Mucosa of stomach (tissue), 1 donor: ENCODE data around the gene PEPD.
"Not testable (repeated sequence)": the region's sequence is repeated elsewhere in the genome, so short reads cannot be mapped to it uniquely, and the experiment has no call there.

Source experiments
- H3K27me3 ChIP-seq: one replicate; pipeline ENCODE4 v1.7.0; 2013; ENCODE audit warnings: mild to moderate bottlenecking, low read length; ENCODE audit not compliant: control insufficient read depth, insufficient read depth
- H3K36me3 ChIP-seq: one replicate; pipeline ENCODE4 v1.7.0; 2013; ENCODE audit warnings: low read length; ENCODE audit not compliant: control insufficient read depth, insufficient read depth
- H3K4me1 ChIP-seq: one replicate; pipeline ENCODE4 v1.7.0; 2013; ENCODE audit warnings: mild to moderate bottlenecking, low read length; ENCODE audit not compliant: control insufficient read depth, insufficient read depth
- H3K4me3 ChIP-seq: one replicate; pipeline ENCODE4 v1.7.0; 2013; ENCODE audit warnings: low read length
- H3K9ac ChIP-seq: one replicate; pipeline ENCODE4 v1.7.0; 2013; ENCODE audit warnings: mild to moderate bottlenecking, low read length, moderate library complexity
- H3K9me3 ChIP-seq: one replicate; pipeline ENCODE4 v1.7.0; 2013; ENCODE audit warnings: mild to moderate bottlenecking, low read length, moderate library complexity; ENCODE audit not compliant: control insufficient read depth
- donor health status: Pancreatic carcinoma.

The PEPD gene

DNA sequence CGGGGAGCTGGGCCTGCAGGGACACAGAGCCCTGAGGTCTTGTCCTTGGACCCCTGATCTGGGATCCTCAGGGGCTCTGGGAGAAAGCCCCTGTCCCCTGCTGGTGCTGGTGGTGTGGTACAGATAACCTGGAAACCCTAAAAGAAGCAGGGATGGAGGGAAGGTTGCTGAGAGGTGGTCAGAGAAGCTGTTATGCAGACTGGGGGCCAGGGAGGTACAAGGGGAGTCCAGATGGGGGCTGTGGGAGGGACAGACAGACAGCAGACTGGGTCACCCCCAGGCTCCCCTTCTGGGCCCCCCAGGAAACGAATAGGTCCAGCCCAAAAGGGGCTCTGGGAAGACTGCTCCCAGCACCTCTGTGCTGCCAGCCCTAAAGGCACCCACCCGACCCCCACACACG lies 34.7 kb upstream of the PEPD start:
- no peak overlapping the region for H3K4me3 ChIP-seq
- H3K9ac ChIP-seq, result no peak overlapping the region
- H3K4me1 ChIP-seq, result no peaks in the 10 kb centered on the region
- H3K9me3 ChIP-seq, result no peaks in the 10 kb centered on the region
- no peaks in the 10 kb centered on the region for H3K36me3 ChIP-seq
- H3K27me3 ChIP-seq, result no peaks in the 10 kb centered on the region

DNA sequence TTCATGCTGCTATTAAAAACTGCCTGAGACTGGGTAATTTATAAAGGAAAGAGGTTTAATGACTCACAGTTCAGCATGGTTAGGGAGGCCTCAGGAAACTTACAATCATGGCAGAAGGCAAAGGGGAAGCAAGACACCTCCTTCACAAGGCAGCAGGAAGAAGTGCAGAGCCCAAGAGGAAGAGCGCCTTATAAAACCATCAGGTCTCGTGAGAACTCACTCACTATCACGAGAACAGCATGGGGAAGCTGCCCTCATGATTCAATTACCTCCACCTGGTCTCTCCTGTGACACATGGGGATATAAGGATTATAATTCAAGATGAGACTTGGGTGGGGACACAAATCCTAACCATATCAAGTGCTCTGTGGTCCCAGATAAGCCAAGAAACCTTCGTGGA lies 34.1 kb upstream of the PEPD start:
- not testable (repeated sequence) for H3K9me3 ChIP-seq, H3K27me3 ChIP-seq, H3K9ac ChIP-seq, H3K4me3 ChIP-seq, H3K36me3 ChIP-seq, H3K4me1 ChIP-seq

DNA sequence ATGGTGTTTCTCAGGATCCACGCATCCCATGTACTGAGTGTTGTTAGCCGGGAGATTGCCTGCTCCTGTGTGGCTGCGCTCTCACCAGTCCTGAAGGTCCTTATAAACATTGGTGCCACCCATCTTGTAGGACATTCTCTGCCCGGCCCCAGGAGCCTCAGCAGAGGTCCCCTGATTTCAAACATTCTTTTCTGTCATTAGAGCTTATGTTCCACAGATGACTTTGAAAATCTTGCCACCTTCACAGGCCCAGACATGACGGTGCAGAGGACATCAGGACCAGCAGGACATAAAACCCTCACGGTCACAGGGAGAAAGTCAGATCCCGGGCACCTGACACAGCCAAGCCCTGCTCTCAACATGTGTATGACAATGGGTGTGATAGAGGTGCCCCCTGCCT lies 33.2 kb upstream of the PEPD start:
- Histone ChIP-seq H3K27me3 (no peaks in the 10 kb centered on the region), H3K4me1 (no peaks in the 10 kb centered on the region)

DNA sequence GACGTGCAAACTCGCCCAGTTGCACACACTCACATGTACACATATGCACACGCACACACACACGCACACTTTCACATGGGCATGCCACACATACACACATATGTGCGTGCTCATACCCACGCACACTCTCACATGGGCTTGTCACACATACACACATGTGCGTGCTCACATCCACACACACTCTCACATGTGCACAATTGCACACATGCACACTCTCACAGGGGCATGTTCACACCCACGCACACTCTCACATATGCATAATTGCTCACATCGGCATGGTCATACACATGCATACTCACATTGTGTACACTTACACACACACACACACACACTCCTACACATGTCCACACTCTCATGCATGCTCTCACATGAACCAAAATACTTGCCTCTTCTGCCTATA lies 32.8 kb upstream of the PEPD start:
- Histone ChIP-seq H3K9ac (no peak overlapping the region), H3K27me3 (no peaks in the 10 kb centered on the region), H3K4me3 (no peak overlapping the region), H3K4me1 (no peaks in the 10 kb centered on the region), H3K36me3 (no peaks in the 10 kb centered on the region), H3K9me3 (no peaks in the 10 kb centered on the region)

More for the DNA sequence above, 33.2 kb upstream of the PEPD start:
- Histone ChIP-seq H3K9me3 (no peaks in the 10 kb centered on the region), H3K36me3 (no peaks in the 10 kb centered on the region), H3K9ac (no peak overlapping the region), H3K4me3 (no peak overlapping the region)

DNA sequence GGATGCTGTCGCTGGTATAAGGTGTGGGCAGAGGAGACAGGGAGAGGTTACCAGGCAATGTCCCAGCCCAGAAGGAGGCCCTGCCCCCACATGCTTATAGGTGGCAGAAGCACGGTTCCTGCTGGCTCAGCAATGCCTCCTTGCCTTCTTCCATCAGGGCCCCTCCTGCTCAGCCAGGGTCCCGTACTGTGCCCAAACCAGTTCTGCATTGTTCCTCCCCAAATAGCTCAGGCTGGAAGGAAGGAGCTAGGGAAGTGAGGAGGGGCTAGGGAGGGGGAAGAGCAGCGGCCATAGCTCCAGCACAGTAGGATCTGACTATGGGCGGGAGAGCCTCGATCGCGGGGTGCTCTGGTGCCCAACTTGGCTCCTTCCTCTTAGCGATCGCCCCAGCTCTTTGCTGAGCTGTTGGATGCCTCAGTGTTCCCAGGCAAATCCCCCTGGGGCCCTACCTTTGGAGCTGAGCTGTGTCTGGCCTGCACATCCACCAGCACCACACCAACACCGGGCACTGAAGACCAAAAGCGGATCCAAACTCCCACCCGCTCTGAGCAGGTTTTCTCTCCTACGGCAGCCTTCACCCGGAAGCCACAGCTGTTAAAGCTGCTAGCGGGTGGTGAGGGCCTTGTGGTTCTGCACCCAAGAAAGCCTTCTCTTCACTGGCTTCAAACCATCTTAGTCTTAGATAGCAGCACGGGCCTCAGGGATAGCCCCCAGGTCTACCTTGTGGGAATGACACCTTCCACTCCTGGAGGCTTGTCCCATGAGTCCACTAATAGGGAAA lies 32.1 kb upstream of the PEPD start:
- H3K4me3 ChIP-seq, result no peak overlapping the region
- no peaks in the 10 kb centered on the region for H3K27me3 ChIP-seq
- H3K9ac ChIP-seq, result no peak overlapping the region
- H3K9me3 ChIP-seq, result no peaks in the 10 kb centered on the region
- H3K4me1 ChIP-seq, result no peaks in the 10 kb centered on the region
- no peaks in the 10 kb centered on the region for H3K36me3 ChIP-seq

DNA sequence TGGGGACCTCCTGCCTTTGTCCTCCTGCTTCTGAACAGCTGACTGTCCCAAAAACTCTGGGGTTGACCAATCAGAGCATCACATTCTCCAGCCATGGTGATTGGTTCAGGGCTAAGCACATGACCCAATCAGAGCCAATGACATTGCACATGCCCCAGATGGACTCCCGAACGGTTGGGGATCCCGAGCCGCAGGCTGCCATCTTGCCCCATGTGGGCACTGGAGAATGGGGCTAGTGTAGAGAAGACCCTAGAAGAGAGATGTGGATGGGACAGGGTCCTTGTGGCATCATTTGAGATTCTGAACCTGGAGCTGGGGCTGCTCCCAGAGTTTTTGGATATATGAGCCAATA lies 31.3 kb upstream of the PEPD start:
- Histone ChIP-seq H3K9ac (no peak overlapping the region), H3K9me3 (no peaks in the 10 kb centered on the region), H3K27me3 (no peaks in the 10 kb centered on the region), H3K36me3 (no peaks in the 10 kb centered on the region), H3K4me3 (no peak overlapping the region), H3K4me1 (no peaks in the 10 kb centered on the region)

DNA sequence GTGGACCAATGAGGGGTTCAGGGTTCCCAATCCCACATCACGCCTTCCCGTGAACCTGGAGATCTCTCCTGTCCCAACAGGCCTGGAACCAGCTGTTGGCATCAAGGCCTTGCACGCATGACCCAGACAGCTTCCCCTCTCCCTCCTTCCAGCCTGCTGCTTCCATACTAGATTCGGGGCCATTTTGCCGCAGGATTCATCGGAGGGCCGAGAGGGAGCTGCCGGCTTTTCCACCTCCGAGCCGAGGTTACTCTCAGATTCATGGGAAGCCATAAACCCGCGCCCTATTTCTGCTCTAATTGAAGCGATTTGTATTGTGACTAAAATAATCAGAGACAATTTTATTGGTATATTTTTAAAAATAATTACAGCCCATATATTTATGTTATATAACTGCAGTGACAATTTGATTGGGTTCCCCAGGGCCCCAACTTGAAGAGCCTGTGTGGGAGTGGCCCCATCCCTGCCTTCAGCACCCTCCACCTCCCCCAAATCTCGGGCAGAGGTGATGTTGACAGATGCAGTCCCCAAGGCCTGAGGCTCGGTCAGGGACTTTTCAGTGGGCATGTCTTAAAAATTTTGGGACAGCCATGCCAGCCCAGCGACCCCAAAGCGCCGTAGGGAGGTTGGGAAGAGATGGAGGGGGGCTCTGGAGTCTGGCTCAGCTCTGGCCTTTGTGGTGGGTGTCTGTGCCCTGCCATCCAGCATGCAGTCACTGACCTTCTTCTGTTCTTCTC lies 30.8 kb upstream of the PEPD start:
- Histone ChIP-seq H3K9ac (no peak overlapping the region), H3K9me3 (no peaks in the 10 kb centered on the region), H3K36me3 (no peaks in the 10 kb centered on the region), H3K4me1 (no peaks in the 10 kb centered on the region), H3K27me3 (no peaks in the 10 kb centered on the region), H3K4me3 (no peak overlapping the region)

DNA sequence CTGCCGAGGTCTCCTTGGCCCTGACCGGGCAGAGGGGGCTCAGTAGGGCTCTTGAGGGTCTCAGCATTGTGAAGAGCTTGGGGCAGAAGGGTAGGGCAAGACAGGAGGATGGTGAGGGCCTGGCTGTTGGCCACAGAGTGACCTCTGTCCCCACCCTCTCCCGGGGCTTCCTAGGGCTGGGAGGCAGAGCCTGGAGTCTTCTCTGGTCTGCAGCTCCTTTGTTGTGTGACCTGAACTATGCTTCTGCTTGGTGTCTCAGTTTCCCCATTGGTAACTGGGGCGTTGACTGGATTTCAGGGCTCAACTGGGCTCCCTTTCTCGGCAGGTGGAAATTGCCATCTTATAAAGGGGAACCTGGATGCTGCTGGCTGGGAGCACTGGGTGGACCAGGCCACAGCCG lies 30.1 kb upstream of the PEPD start:
- Histone ChIP-seq H3K4me3 (no peak overlapping the region), H3K4me1 (no peaks in the 10 kb centered on the region), H3K9me3 (no peaks in the 10 kb centered on the region)

DNA sequence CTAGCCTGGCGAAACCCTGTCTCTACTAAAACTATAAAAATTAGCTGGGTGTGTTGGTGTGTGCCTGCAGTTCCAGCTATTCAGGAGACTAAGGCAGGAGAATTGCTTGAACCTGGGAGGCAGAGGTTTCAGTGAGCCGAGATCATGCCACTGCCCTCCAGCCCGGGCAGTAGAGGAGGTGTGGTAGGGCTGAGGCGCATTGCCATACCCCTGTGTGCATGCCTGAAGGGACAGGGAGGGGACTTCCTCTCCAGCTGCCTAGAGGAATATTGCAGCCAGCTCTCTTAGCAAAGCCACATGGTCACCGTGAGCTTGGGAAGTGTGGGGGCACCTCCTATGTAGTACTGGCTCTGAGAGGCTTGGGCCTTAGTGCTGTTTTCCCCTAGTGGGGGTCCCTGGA lies 29.2 kb upstream of the PEPD start:
- Histone ChIP-seq H3K4me1 (no peaks in the 10 kb centered on the region), H3K27me3 (peaks cover under 1% of the 10 kb centered on the region), H3K36me3 (no peaks in the 10 kb centered on the region), H3K4me3 (no peak overlapping the region), H3K9ac (no peak overlapping the region), H3K9me3 (no peaks in the 10 kb centered on the region)

More for the DNA sequence above, 30.1 kb upstream of the PEPD start:
- Histone ChIP-seq H3K27me3 (no peaks in the 10 kb centered on the region), H3K36me3 (no peaks in the 10 kb centered on the region), H3K9ac (no peak overlapping the region)

DNA sequence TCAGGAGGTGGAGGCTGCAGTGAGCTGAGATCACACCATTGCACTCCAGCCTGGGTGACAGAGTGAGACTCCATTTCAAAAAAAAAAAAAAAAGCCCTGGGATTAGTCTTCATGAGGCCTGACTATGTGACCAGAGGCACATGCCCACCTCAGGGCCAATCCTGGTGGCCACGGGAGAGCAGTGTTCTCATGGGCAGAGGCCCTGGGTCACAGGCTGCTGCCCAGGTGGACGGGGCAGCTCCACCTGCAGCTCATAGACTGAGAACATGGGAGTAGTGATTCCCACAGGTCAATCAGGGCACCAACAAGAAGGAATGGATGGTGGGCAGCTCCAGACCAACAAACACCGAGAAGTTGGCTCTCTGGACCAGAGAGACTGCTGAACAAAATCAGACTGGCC lies 26.1 kb upstream of the PEPD start:
- H3K4me3 ChIP-seq, result no peak overlapping the region
- H3K9me3 ChIP-seq, result no peaks in the 10 kb centered on the region
- H3K27me3 ChIP-seq, result peaks cover 8% of the 10 kb centered on the region
- H3K36me3 ChIP-seq, result no peaks in the 10 kb centered on the region
- H3K9ac ChIP-seq, result no peak overlapping the region
- H3K4me1 ChIP-seq, result no peaks in the 10 kb centered on the region

DNA sequence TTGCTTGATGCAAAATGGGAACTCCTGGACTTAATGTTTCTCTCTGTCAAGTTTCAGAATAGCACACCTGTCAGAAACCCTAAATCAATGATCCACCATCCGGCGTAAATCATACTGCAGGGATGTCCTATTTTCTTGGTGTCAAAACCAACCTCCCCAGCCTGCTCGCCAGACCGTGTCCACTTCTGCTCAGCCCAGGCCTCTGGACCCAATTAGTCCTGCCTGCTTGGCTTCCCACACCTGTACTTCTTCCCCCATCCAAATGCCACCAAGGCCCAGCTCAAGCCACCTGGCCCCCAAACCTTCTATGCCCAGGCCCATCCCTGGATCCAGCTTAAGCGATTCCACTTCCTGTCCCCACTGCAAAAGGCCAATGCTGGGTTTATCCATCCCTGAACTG lies 25.1 kb upstream of the PEPD start:
- no peak overlapping the region for H3K9ac ChIP-seq

DNA sequence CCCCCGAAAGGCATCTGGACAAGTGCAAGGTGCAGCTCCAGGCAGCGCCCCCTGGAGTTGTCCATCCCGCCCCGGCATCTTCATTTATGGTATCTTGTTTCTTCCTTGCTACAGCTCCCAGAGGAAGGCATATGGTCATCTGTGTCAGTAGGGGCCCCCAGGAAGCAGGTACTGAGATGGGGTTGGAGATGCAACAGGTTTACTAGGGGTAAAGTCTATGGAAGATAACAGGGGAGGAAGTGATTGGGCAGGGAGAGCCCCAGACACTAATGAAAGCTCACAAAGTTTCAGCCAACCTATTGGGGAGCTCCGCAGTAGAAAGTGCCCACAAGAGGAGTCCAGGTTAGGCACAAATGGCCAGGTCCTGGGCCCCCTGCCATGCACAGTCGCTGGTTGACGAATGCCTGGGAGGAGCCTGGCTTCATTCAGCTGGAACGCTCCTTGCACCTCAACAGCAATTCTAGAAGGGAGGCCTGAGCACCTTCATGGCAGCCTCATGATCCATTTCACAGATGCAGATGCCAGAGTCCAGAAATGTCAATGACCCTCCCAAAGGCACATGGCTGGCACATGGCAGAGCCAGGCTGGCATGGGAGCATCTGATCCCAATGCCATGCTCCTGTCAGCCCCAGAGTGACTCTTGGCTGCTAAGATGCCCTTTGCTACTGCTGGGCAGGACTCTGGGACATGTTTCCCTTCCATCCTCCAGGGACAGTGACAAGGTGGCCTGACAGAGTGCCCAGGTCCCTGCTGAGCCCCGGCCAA lies 23.8 kb upstream of the PEPD start:
- Histone ChIP-seq H3K27me3 (peaks cover 12% of the 10 kb centered on the region), H3K9ac (no peak overlapping the region), H3K36me3 (no peaks in the 10 kb centered on the region), H3K4me3 (no peak overlapping the region), H3K9me3 (no peaks in the 10 kb centered on the region), H3K4me1 (no peaks in the 10 kb centered on the region)

More for the DNA sequence above, 25.1 kb upstream of the PEPD start:
- no peaks in the 10 kb centered on the region for H3K4me1 ChIP-seq
- no peaks in the 10 kb centered on the region for H3K36me3 ChIP-seq
- no peak overlapping the region for H3K4me3 ChIP-seq
- no peaks in the 10 kb centered on the region for H3K9me3 ChIP-seq
- H3K27me3 ChIP-seq, result peaks cover 8% of the 10 kb centered on the region
